K562 (cell line): ENCODE measurements around the gene WSCD1.

Source experiments
- ARNT ChIP-seq, 2 experiments: fragments of 450-650 bp; IDR thresholded peaks; 2 replicates each; pipeline ENCODE4 v1.6.1; 2016; ENCODE audit warnings: mild to moderate bottlenecking in 1 of 2
- CTCF ChIP-seq, 3 experiments: IDR thresholded peaks in 2 of 3; conservative IDR thresholded peaks in 1 of 3; 2 replicates each; pipeline ENCODE4 v1.5.1; 2011 to 2012; ENCODE audit warnings: low read length in 3 of 3, mild to moderate bottlenecking in 3 of 3, control low read depth in 2 of 3, improper control_type of control experiment in 1 of 3, inconsistent platforms in 1 of 3, low read depth in 1 of 3, mixed read lengths in 1 of 3, moderate library complexity in 1 of 3; ENCODE audit not compliant: insufficient read depth in 2 of 3
- E4F1 ChIP-seq: fragments of 250-450 bp; sonication (Bioruptor Pico); IDR thresholded peaks from 2 replicates; pipeline ENCODE4 v1.5.0; 2021; ENCODE audit warnings: mild to moderate bottlenecking, borderline replicate concordance
- EP300 ChIP-seq: IDR thresholded peaks from 2 replicates; pipeline ENCODE4 v1.6.1; 2012; ENCODE audit warnings: low read length, improper control_type of control experiment
- GMEB1 ChIP-seq: fragments of 250-450 bp; sonication (Bioruptor Pico); IDR thresholded peaks from 2 replicates; pipeline ENCODE4 v1.4.0; 2020; ENCODE audit warnings: mild to moderate bottlenecking

GRCh38 chr17:6102615-6103014 lies 32.4 kb downstream of the WSCD1 start:
- no peak for TF ChIP-seq EP300
- TF ChIP-seq GMEB1 (CRISPR knock-in tag): no peak
- TF ChIP-seq ARNT (IDR thresholded peaks at IDR 0.05): no peak
- TF ChIP-seq CTCF (IDR thresholded peaks at IDR 0.05 in 2 of 3, conservative IDR thresholded peaks at IDR 0.05 in 1 of 3; ENCODE audit: insufficient read depth in 2 of 3, low read depth in 1 of 3, low read length in 3 of 3): no peak
- TF ChIP-seq E4F1 (CRISPR knock-in tag): no peak
